Tibial nerve (tissue), 4 donors: ENCODE data around the gene PALM. TPM values are rescaled to one million over a fixed set of nuclear protein-coding genes. Genes with fewer than 3 reads are reported as not detected.

ENCODE experiments used
- DNase-seq, 2 donors: peaks; one replicate each; pipeline ENCODE4 v3.0.0-alpha.2; 2019; ENCODE audit warnings: low spot score in 2 of 2
- H3K27ac ChIP-seq, 4 donors: fragments of 200-600 bp; sonication (generic) in 3 of 4; one replicate each; pipeline ENCODE4 v1.5.1; 2017 to 2019; ENCODE audit warnings: mild to moderate bottlenecking in 1 of 4
- H3K27me3 ChIP-seq, 2 donors: fragments of 200-600 bp; sonication (generic) in 1 of 2; one replicate each; pipeline versions ENCODE4 v1.5.1 to v1.6.0; 2017 to 2019
- H3K36me3 ChIP-seq, 3 donors: fragments of 200-600 bp; sonication (generic); one replicate each; pipeline ENCODE4 v1.5.1; 2018 to 2019
- H3K4me1 ChIP-seq, 4 donors: fragments of 200-600 bp; sonication (generic) in 3 of 4; one replicate each; pipeline ENCODE4 v1.5.1; 2017 to 2019
- H3K4me3 ChIP-seq, 4 donors: fragments of 200-600 bp; sonication (generic) in 3 of 4; one replicate each; pipeline ENCODE4 v1.5.1; 2017 to 2019; ENCODE audit warnings: mild to moderate bottlenecking in 1 of 4, moderate library complexity in 1 of 4
- H3K9me3 ChIP-seq, 4 donors: fragments of 200-600 bp; sonication (generic) in 3 of 4; one replicate each; pipeline ENCODE4 v1.5.1; 2017 to 2019
- CTCF ChIP-seq, 5 experiments: fragments of 200-600 bp in 3 of 5; fragments of 450-650 bp in 2 of 5; sonication (generic) in 3 of 5; IDR thresholded peaks; one replicate each; pipeline ENCODE4 v1.5.1; 2016 to 2019; ENCODE audit warnings: antibody characterized with exemption in 5 of 5, mild to moderate bottlenecking in 3 of 5, moderate library complexity in 2 of 5
- EP300 ChIP-seq, 2 donors: sonication (generic); formaldehyde crosslinking; IDR thresholded peaks; one replicate each; pipeline ENCODE4 v1.6.1; 2017; ENCODE audit warnings: antibody characterized with exemption in 2 of 2, mild to moderate bottlenecking in 1 of 2
- POLR2A ChIP-seq, 2 donors: fragments of 450-650 bp; IDR thresholded peaks; one replicate each; pipeline ENCODE4 v1.6.1; 2017; ENCODE audit warnings: antibody characterized with exemption in 2 of 2, mild to moderate bottlenecking in 2 of 2, moderate library complexity in 2 of 2
- WGBS, 2 donors: methylation state at CpG; one replicate each; pipeline ENCODE4 v1.1.5; 2018; 5-methylcytosine and 5-hydroxymethylcytosine counted together
- total RNA-seq, 4 donors: library from RNA; depleted of rRNA; stranded (reverse); fragments of >200 nt; gene quantifications; one replicate each; pipeline ENCODE4 v1.1.0, GENCODE V29; 2016

PALM gene
- total RNA-seq, 4 donors from 2014 or later = 65.7 to 101 (median 98.0) TPM

- H3K4me1 ChIP-seq = peaks cover 0 to 15% (median 0%) of the 10 kb centered on the region in 4 donors
- no peaks in the 10 kb centered on the region for H3K9me3 ChIP-seq
- no peak for TF ChIP-seq EP300 (IDR thresholded peaks at IDR 0.05)
- no peak for TF ChIP-seq POLR2A (IDR thresholded peaks at IDR 0.05)
- TF ChIP-seq CTCF (IDR thresholded peaks at IDR 0.05) = no peak
- no peak overlapping the region for H3K27ac ChIP-seq
- H3K4me3 ChIP-seq = no peak overlapping the region
- no peaks in the 10 kb centered on the region for H3K27me3 ChIP-seq
- DNase-seq = no peak
- WGBS, 2 donors = 85 to 86% methylated on average over 5 of the region's 5 CpGs
- H3K36me3 ChIP-seq = no peaks in the 10 kb centered on the region
Observed at GRCh38 chr19:772063-772462, 63.3 kb downstream of the PALM start.

- H3K27me3 ChIP-seq = no peaks in the 10 kb centered on the region
- H3K9me3 ChIP-seq = no peaks in the 10 kb centered on the region
- no peak overlapping the region for H3K4me3 ChIP-seq
- H3K36me3 ChIP-seq = no peaks in the 10 kb centered on the region
- H3K4me1 ChIP-seq = peaks cover 0 to 15% (median 0%) of the 10 kb centered on the region in 4 donors
- no peak overlapping the region for H3K27ac ChIP-seq
- no peak for TF ChIP-seq EP300 (IDR thresholded peaks at IDR 0.05)
- no peak for TF ChIP-seq CTCF (IDR thresholded peaks at IDR 0.05)
- no peak for TF ChIP-seq POLR2A (IDR thresholded peaks at IDR 0.05)
- no peak for DNase-seq
- 67 to 79% methylated on average over 14 to 18 of the region's 18 CpGs for WGBS, 2 donors
Observed at GRCh38 chr19:772730-773436, 64.1 kb downstream of the PALM start.

GRCh38 chr19:776549-776948 lies 67.8 kb downstream of the PALM start:
- Histone ChIP-seq H3K4me3 (no peak overlapping the region), H3K27ac (no peak overlapping the region), H3K27me3 (no peaks in the 10 kb centered on the region), H3K9me3 (no peaks in the 10 kb centered on the region), H3K36me3 (no peaks in the 10 kb centered on the region), H3K4me1 (peaks cover 0 to 16% (median 0%) of the 10 kb centered on the region in 4 donors)
- no peak for DNase-seq
- WGBS, 2 donors = 74 to 86% methylated on average over 18 of the region's 18 CpGs
- TF ChIP-seq POLR2A (IDR thresholded peaks at IDR 0.05) (no peak), CTCF (IDR thresholded peaks at IDR 0.05) (no peak), EP300 (IDR thresholded peaks at IDR 0.05) (no peak)

- H3K9me3 ChIP-seq = no peaks in the 10 kb centered on the region
- H3K4me3 ChIP-seq = peak overlapping the region in 1 of 4 donors; percentile 17
- H3K36me3 ChIP-seq = no peaks in the 10 kb centered on the region
- no peaks in the 10 kb centered on the region for H3K27me3 ChIP-seq
- peak; percentile 68 to 70 for DNase-seq
- TF ChIP-seq EP300 (IDR thresholded peaks at IDR 0.05) = peak in 1 of 2 donors; percentile 82
- TF ChIP-seq CTCF (IDR thresholded peaks at IDR 0.05) = no peak
- H3K4me1 ChIP-seq = peaks cover 0 to 35% (median 4%) of the 10 kb centered on the region in 4 donors
- H3K27ac ChIP-seq = peak overlapping the region; percentile 23 to 82 (median 40)
- 38 to 63% methylated on average over 26 to 36 of the region's 36 CpGs for WGBS, 2 donors
Observed at GRCh38 chr19:778910-779653, 70.3 kb downstream of the PALM start.

GRCh38 chr19:780935-781334 lies 72.2 kb downstream of the PALM start:
- Histone ChIP-seq H3K4me3 (no peak overlapping the region), H3K4me1 (peaks cover 0 to 35% (median 4%) of the 10 kb centered on the region in 4 donors), H3K27ac (no peak overlapping the region), H3K9me3 (no peaks in the 10 kb centered on the region), H3K27me3 (no peaks in the 10 kb centered on the region), H3K36me3 (no peaks in the 10 kb centered on the region)
- TF ChIP-seq CTCF (IDR thresholded peaks at IDR 0.05) (no peak), POLR2A (IDR thresholded peaks at IDR 0.05) (no peak), EP300 (IDR thresholded peaks at IDR 0.05) (no peak)
- WGBS, 2 donors = 68 to 82% methylated on average over 11 to 13 of the region's 15 CpGs
- no peak for DNase-seq
